ENCODE measurements around the gene HDAC9.

Gene HDAC9

DNA sequence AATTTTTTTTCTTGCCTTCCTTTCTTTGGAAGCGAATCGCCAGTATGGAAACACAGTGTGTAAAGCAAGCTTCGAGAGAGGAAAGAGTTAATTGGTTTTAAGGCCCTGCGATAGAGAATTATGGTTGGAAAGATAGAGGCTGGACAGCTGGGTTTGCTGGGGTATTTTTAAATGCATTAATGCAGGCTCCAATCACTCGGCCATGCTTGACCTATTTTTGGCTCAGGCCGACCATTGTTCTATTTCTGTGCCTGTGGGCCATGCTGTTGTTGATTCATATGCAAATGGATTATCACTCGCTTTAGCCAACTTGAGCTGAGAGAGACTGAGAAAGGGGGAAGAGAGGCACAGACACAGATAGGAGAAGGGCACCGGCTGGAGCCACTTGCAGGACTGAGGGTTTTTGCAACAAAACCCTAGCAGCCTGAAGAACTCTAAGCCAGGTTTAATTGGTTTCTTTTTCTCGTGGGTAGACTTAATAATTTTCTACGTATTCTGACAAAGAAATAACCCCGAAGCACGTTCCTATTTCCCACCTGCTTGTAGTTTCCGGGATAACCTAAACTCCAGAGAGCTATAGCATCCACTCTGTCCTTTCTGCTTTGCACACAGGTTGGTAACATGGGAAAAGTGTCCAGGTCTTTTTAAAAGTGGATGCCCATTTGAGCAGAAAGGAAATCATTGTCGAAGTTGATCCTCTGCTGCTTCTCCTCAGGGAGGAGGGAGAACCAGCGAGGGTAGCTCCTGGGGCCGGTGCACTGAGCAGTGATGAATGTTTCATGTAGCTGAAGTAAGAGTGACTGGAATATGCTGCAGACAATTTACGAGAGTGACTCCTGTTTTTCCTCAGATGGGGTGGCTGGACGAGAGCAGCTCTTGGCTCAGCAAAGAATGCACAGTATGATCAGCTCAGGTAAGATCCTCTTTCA, at the start of gene HDAC9:
Gene HDAC9, plus strand, starts transcription at position 338 of the 929 bp plus-strand sequence. Its CDS starts 554 bp downstream, at position 892.
- DNase-seq = no peak

GRCh38 chr7:18445916-18446520, 49.5 kb upstream of the HDAC9 start:
- DNase-seq = no peak

DNA sequence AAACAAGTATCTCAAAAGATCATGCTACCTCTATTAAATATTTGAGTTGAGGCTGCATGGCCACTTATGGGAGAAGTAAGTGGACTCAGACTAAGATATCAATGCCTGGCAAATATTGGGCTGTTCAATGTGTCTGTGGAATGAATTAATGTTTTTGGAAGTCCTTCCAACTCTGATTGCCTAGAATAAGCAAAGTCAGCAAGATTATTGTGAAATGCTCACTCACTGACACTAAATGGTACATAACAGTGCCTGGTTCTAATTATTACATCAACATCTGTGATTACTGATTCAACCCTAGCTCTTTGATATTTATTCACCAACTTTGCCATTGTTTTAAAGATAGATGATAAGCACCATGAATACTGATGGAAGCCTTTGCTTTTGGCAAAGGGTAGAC, 45.5 kb upstream of the HDAC9 start:
- no peak for DNase-seq

DNA sequence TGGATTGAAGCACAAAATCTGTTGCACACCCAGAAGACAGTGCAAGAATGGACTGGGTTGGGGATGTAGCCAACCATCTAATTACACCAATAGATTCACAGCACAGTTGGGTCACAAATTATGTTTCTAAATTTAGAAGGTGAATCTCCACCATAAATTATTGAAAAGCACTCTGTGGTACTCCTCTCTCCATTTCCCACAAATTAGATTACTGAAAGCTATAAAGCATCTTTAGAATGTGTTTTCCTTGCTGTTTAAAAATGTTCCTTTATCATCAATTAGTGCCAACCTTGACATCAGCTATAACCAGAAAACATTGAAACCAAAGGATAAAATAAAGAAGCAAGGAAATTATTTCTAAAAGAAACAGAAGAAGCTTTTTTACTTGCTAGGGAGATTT, 39.9 kb upstream of the HDAC9 start:
- DNase-seq = no peak

DNA sequence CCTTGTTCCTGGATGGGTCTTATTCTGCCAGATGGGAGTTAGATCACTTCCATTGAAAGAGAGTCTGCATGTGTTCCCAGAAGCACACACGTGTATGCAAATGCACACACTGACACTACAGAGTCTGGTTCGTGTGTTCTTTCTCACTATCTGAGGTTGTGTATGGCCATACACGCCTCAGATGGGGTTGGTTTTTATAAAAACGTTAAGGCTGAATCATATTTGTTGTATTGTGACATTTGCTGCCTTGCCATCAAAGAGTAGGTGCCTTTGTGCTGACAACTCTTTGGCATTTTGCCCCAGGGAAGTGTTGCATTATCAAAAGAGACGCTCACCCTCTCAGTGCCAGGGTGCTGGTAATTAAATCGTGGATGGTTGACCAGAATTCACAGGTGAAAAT, 37.7 kb upstream of the HDAC9 start:
- DNase-seq = no peak

GRCh38 chr7:18458830-18459229, 36.7 kb upstream of the HDAC9 start:
- no peak for DNase-seq

DNA sequence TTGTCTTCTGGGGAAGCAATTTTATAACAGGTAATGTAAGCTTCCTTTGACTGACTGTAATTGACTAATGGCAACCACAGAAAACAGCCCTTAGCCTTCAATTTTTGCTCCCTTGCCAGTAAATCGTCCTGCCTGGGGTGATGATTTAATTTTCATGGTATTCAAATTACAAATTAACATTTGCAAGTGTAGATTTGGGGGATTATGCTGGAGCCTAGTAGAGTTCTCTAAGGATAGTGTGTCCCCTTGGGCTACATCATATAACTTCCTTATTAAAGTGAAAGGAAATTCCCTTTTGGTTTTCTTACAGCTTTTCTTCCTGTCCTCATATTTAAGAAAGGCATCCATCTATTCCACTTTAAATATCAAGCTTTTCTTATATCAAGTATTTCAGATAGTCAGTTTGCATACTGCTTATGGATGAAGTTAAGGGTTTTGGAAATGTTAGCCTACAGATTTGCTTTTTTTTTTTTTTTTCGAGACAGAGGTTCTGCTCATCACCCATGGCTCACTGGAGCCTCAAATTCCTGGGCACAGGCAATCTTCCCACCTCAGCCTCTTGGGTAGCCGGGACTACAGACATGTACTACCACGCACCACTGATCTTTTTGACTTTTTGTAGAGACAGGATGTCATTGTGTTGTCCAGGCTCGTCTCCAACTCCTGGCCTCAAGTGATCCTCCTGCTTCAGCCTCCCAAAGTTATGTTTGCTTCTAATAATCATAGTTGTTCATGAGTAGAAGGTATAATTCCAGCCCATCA, 35.9 kb upstream of the HDAC9 start:
- DNase-seq = no peak

GRCh38 chr7:18461785-18462467, 33.6 kb upstream of the HDAC9 start:
- no peak for DNase-seq

DNA sequence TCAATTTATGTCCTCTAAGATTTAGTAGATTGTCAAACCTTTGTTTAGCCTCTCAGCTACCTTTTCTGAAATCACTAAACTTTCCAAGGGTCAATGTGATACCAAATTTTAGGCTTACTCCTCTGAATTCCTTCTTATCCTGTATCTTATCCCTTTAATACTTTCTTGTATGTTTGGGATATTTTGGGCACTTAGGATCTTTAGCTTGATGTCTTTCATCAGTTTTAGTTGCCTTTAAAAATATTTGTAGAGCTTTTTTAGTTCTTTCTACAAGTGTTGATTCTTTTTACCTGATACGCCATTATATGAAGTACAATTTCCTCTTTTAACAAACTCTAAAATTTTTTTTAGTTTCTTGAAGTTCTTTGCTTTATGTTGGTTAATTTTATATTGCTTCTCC, 30.7 kb upstream of the HDAC9 start:
- DNase-seq = no peak

GRCh38 chr7:18467011-18467410, 28.5 kb upstream of the HDAC9 start:
- no peak for DNase-seq

GRCh38 chr7:18468795-18469194, 26.8 kb upstream of the HDAC9 start:
- no peak for DNase-seq

- DNase-seq = no peak
Measured at GRCh38 chr7:18469316-18469715, 26.2 kb upstream of the HDAC9 start.

DNA sequence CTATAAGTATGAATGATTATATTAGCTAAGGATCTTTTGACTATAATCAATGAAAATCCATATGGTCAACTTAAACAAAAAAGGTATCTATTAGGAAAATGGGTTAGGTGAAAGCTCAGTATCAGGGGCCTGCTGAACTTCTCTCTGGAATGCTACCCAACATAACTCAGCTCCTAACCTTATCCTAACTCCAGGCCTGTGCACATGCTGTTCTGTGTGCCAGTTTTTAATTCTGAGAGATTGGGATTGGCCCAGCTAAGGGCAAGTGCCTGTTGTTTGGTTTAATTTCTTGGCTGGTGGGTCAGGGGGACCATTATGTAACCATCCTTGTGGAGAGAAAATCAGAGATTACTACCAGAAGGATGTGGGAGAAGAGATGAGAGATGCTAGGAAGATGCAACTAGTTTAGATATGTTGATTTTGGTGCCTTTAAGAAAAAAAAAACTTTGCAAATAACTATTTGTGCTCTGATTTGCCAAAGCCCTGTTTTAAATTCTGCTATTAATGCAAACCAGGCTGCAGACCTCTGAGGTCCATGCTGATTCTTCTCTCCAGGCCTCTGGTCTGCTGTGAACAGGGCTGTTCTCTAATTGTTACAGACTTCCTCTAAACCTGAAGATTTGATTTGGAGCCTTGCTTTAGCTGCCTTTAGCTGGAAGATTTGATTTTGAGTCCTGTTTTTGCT, 23.9 kb upstream of the HDAC9 start:
- DNase-seq = no peak

GRCh38 chr7:18472161-18472483, 23.4 kb upstream of the HDAC9 start:
- DNase-seq = no peak

GRCh38 chr7:18473119-18473518, 22.4 kb upstream of the HDAC9 start:
- DNase-seq = no peak

GRCh38 chr7:18474944-18475343, 20.6 kb upstream of the HDAC9 start:
- DNase-seq = no peak

GRCh38 chr7:18475488-18475887, 20.1 kb upstream of the HDAC9 start:
- DNase-seq = no peak

- no peak for DNase-seq
Measured at GRCh38 chr7:18481776-18482175, 13.8 kb upstream of the HDAC9 start.

DNA sequence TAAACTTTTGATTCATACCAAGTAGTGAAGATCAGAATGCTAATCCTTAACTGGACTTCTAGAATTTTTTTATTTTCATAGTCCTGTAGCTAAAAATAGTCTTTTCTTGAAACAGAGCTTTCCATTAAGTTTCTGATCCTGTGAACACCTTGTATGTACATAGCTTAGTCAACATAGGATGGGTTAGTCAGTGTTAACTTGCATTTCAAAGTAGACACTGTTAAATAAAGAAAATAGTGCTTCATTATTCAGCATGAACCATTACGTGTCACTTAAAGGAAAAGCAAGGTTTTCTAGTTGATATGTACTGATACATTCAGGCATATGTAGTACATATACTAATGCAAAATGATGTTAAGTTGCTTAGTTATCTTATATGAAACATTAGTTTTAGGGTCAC, 7.5 kb upstream of the HDAC9 start:
- no peak for DNase-seq

DNA sequence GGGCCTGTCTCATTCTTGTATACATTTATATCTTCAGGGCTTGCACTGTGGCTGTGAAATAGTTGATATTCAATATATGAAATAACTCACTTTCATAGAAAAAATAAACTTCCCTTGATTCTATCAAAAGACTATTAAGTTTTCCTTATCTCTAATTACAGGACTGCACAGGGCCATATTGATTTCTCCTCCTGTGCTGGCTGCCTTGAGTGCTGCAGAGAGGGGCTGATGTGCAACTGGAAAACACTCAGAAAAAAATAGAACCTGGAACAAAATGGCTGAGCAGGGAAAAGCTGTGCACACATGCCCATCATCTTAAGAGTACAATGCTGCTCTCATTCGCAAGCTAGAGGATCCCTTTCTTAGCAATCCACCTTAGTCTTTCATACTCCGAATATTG, 5.9 kb upstream of the HDAC9 start:
- DNase-seq = no peak

GRCh38 chr7:18491871-18492270, 3.7 kb upstream of the HDAC9 start:
- no peak for DNase-seq

DNA sequence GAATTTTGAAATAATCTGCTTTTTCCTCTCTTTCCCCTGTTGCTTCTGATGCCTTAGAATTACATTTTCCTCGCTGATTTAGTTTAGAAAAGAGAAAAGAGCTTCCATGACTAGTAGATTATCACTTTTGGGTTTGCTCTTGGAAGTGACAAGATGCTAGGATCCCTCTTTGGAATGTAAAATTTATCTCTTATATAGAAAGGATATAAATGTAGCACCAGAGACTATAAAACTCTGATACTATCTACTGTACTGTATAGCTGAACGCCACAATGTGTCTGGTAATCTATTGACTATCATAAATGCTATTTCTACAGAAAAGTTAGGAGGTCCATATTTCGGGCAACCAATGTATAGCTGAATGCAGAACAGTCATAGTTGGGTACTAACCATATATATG, 1.1 kb upstream of the HDAC9 start:
- no peak for DNase-seq
